Astrocyte (in vitro differentiated cells and primary cell): ENCODE data around the gene ADGRE1. TPM values are rescaled to one million over a fixed set of nuclear protein-coding genes. Genes with fewer than 3 reads are reported as not detected.

Experiments used
- DNase-seq: peaks from one replicate; pipeline ENCODE4 v3.0.0-alpha.2; 2010; ENCODE audit warnings: low read depth
- FAIRE-seq: peaks from 2 replicates; lab custom pipeline; 2011; peaks lifted over from hg19 to GRCh38; lab: Jason Lieb, UNC
- H2AFZ ChIP-seq: 2 replicates; pipeline ENCODE4 v1.6.0; 2012; ENCODE audit warnings: low read depth, low read length, inconsistent platforms
- H3K27ac ChIP-seq: 2 replicates; pipeline ENCODE4 v1.5.1; 2011; ENCODE audit warnings: low read depth, low read length, inconsistent platforms
- H3K27me3 ChIP-seq: 2 replicates; pipeline ENCODE4 v1.6.0; 2011; ENCODE audit warnings: low read length, inconsistent platforms; ENCODE audit not compliant: insufficient read depth
- H3K36me3 ChIP-seq: 2 replicates; pipeline ENCODE4 v1.5.1; 2011; ENCODE audit warnings: low read length, inconsistent platforms; ENCODE audit not compliant: insufficient read depth
- H3K4me1 ChIP-seq: 2 replicates; pipeline ENCODE4 v1.5.1; 2011; ENCODE audit warnings: low read length, inconsistent platforms; ENCODE audit not compliant: insufficient read depth
- H3K4me2 ChIP-seq: 2 replicates; pipeline ENCODE4 v1.6.0; 2012; ENCODE audit warnings: low read length, inconsistent platforms
- H3K4me3 ChIP-seq: 2 replicates; pipeline ENCODE4 v1.5.1; 2011; ENCODE audit warnings: low read depth, mild to moderate bottlenecking, low read length, inconsistent platforms; ENCODE audit not compliant: insufficient read depth
- H3K79me2 ChIP-seq: 2 replicates; pipeline ENCODE4 v1.6.0; 2012; ENCODE audit warnings: mild to moderate bottlenecking, low read length, inconsistent platforms; ENCODE audit not compliant: insufficient read depth
- H3K9ac ChIP-seq: 2 replicates; pipeline ENCODE4 v1.6.0; 2012; ENCODE audit warnings: mild to moderate bottlenecking, low read length, inconsistent platforms
- H3K9me3 ChIP-seq: 2 replicates; pipeline ENCODE4 v1.5.1; 2012; ENCODE audit warnings: low read depth, mild to moderate bottlenecking, low read length, inconsistent platforms; ENCODE audit not compliant: insufficient read depth
- H4K20me1 ChIP-seq: 2 replicates; pipeline ENCODE4 v1.6.0; 2012; ENCODE audit warnings: low read length, inconsistent platforms; ENCODE audit not compliant: insufficient read depth
- H3K27ac Mint-ChIP-seq: one replicate; pipeline ENCODE4 v1.8.0; 2021; ENCODE audit warnings: mild to moderate bottlenecking, mixed read lengths; ENCODE audit not compliant: unreplicated experiment
- H3K27me3 Mint-ChIP-seq: one replicate; pipeline ENCODE4 v1.8.0; 2021; ENCODE audit warnings: low read depth, mixed read lengths; ENCODE audit not compliant: unreplicated experiment
- H3K36me3 Mint-ChIP-seq: one replicate; pipeline ENCODE4 v1.8.0; 2021; ENCODE audit warnings: low read depth, mixed read lengths; ENCODE audit not compliant: unreplicated experiment
- H3K4me1 Mint-ChIP-seq: one replicate; pipeline ENCODE4 v1.8.0; 2021; ENCODE audit warnings: low read depth, mixed read lengths; ENCODE audit not compliant: unreplicated experiment
- H3K4me3 Mint-ChIP-seq: one replicate; pipeline ENCODE4 v1.8.0; 2021; ENCODE audit warnings: mild to moderate bottlenecking, moderate library complexity, mixed read lengths; ENCODE audit not compliant: unreplicated experiment
- H3K9me3 Mint-ChIP-seq: one replicate; pipeline ENCODE4 v1.8.0; 2021; ENCODE audit warnings: mild to moderate bottlenecking, mixed read lengths; ENCODE audit not compliant: unreplicated experiment
- EZH2 ChIP-seq: IDR thresholded peaks from 2 replicates; pipeline ENCODE4 v1.6.1; 2012; ENCODE audit warnings: mild to moderate bottlenecking, low read length, inconsistent platforms; ENCODE audit not compliant: insufficient read depth
- total RNA-seq: library from RNA; stranded (reverse); gene quantifications from 2 replicates; pipeline ENCODE4 v1.2.1, GENCODE V29; 2021
- TF ChIP-seq, protein P1 (sequence below): IDR thresholded peaks from 2 replicates; pipeline ENCODE4 v1.5.1; 2011; ENCODE audit warnings: low read depth, mild to moderate bottlenecking, inconsistent platforms, low read length, moderate library complexity; ENCODE audit not compliant: insufficient read depth

Gene ADGRE1
- total RNA-seq, 1 donor from 2014 or later: not detected

DNA sequence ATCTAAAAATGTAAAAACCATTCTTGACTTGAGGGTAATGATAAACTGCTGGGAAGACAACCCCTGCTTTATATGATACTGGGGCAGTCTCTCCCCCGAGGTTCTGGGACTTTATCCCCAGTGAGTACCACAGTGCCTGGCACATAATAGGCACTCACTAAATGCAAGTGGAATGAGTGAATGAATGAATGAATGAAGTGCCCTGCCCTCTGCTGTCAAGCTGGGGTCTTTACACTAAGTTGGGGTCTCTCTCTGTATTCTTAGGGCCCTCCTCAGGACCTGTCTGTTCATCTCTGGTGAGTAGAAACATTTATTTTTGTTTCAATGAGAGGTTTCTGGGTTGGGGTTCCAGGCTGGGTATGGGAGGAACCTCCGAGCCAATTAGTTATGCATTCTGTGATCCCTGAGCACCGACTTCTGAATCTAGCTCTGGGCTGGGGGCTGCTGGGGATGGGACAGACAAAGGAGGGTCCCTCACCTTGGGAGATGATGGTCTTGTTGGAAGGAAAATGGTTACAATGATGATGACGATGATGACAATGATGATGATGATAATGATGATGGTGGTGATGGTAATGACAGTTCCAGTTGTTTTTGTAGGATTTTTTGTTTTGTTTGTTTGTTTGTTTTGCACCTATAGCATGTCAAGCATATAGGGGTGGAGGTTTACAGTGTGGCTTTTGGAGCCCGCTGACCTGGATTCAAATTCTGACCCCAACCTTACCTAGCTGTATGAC lies 44.3 kb upstream of the ADGRE1 start:
- TF ChIP-seq EZH2: no peak
- TF ChIP-seq, protein P1, sequence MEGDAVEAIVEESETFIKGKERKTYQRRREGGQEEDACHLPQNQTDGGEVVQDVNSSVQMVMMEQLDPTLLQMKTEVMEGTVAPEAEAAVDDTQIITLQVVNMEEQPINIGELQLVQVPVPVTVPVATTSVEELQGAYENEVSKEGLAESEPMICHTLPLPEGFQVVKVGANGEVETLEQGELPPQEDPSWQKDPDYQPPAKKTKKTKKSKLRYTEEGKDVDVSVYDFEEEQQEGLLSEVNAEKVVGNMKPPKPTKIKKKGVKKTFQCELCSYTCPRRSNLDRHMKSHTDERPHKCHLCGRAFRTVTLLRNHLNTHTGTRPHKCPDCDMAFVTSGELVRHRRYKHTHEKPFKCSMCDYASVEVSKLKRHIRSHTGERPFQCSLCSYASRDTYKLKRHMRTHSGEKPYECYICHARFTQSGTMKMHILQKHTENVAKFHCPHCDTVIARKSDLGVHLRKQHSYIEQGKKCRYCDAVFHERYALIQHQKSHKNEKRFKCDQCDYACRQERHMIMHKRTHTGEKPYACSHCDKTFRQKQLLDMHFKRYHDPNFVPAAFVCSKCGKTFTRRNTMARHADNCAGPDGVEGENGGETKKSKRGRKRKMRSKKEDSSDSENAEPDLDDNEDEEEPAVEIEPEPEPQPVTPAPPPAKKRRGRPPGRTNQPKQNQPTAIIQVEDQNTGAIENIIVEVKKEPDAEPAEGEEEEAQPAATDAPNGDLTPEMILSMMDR: no peak
- Histone ChIP-seq H3K27ac (no peak overlapping the region), H3K4me3 (no peak overlapping the region), H3K79me2 (no peaks in the 10 kb centered on the region), H3K9ac (no peak overlapping the region), H4K20me1 (no peaks in the 10 kb centered on the region), H3K27me3 (no peaks in the 10 kb centered on the region), H3K36me3 (no peaks in the 10 kb centered on the region), H2AFZ (no peak overlapping the region), H3K4me1 (no peaks in the 10 kb centered on the region), H3K9me3 (no peaks in the 10 kb centered on the region), H3K4me2 (no peak overlapping the region)
- no peak for DNase-seq
- Mint-ChIP-seq H3K27me3 (no peaks in the 10 kb centered on the region), H3K36me3 (no peaks in the 10 kb centered on the region), H3K4me1 (no peaks in the 10 kb centered on the region), H3K4me3 (no peak overlapping the region), H3K27ac (no peak overlapping the region), H3K9me3 (peaks cover 2% of the 10 kb centered on the region)
- no peak for FAIRE-seq

DNA sequence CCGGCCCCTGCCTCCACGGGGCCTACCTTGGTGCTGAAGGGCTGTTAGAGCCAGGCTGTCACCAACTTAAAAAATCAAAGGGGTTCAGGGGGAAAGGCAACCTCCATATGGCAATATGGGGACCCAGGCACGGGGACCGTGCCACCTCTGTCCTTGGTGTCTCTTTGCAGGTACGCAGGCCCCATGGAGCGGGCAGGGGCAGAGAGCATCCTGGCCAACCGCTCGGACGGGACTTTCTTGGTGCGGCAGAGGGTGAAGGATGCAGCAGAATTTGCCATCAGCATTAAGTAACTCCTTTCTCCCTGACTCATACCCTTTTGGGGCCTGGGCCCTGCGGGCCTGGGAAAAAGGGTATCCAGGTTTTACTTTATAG lies 39.6 kb upstream of the ADGRE1 start:
- Histone ChIP-seq H3K4me1 (no peaks in the 10 kb centered on the region), H3K27me3 (no peaks in the 10 kb centered on the region), H3K36me3 (no peaks in the 10 kb centered on the region), H3K79me2 (no peaks in the 10 kb centered on the region), H3K9me3 (no peaks in the 10 kb centered on the region), H3K4me2 (no peak overlapping the region), H3K9ac (no peak overlapping the region), H4K20me1 (no peaks in the 10 kb centered on the region), H2AFZ (no peak overlapping the region), H3K27ac (no peak overlapping the region), H3K4me3 (no peak overlapping the region)
- no peak overlapping the region for H3K4me3 Mint-ChIP-seq
- no peak for TF ChIP-seq EZH2
- TF ChIP-seq, protein P1: no peak
- H3K27me3 Mint-ChIP-seq: no peaks in the 10 kb centered on the region
- DNase-seq (no peak), FAIRE-seq (no peak)
- no peaks in the 10 kb centered on the region for H3K4me1 Mint-ChIP-seq
- peaks cover 2% of the 10 kb centered on the region for H3K9me3 Mint-ChIP-seq
- no peak overlapping the region for H3K27ac Mint-ChIP-seq
- no peaks in the 10 kb centered on the region for H3K36me3 Mint-ChIP-seq

DNA sequence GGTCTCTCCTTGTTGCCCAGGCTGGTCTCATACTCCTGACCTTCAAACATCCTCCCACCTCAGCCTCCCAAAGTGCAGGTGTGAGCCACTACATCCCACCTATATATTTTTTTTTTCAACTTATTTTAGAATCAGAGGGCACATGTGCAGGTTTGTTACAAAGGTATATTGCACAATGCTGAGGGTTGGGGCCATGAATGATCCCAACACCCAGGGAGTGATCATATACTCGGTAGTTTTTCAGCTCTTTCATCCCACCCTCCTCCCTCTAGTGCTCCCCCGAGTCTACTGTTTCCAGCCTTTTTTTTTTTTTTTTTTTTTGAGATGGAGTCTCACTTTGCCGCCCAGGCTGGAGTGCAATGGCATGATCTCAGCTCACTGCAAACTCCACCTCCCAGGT lies 38.4 kb upstream of the ADGRE1 start:
- DNase-seq (no peak), FAIRE-seq (no peak)
- H3K79me2 ChIP-seq: no peaks in the 10 kb centered on the region
- no peaks in the 10 kb centered on the region for H3K36me3 Mint-ChIP-seq
- no peak overlapping the region for H3K4me3 Mint-ChIP-seq
- no peaks in the 10 kb centered on the region for H3K27me3 Mint-ChIP-seq
- no peak for TF ChIP-seq EZH2
- TF ChIP-seq, protein P1: no peak
- no peak overlapping the region for H3K27ac ChIP-seq
- H3K9me3 Mint-ChIP-seq: peaks cover 3% of the 10 kb centered on the region
- no peaks in the 10 kb centered on the region for H3K4me1 Mint-ChIP-seq
- no peak overlapping the region for H3K27ac Mint-ChIP-seq
- no peak overlapping the region for H3K9ac ChIP-seq
- no peaks in the 10 kb centered on the region for H3K36me3 ChIP-seq
- no peaks in the 10 kb centered on the region for H4K20me1 ChIP-seq
- H3K9me3 ChIP-seq: no peaks in the 10 kb centered on the region
- no peaks in the 10 kb centered on the region for H3K4me1 ChIP-seq
- no peak overlapping the region for H3K4me3 ChIP-seq
- H3K27me3 ChIP-seq: no peaks in the 10 kb centered on the region
- no peak overlapping the region for H2AFZ ChIP-seq
- no peak overlapping the region for H3K4me2 ChIP-seq
